ENCODE measurements around the gene CCDC12. TPM values are rescaled to one million over a fixed set of nuclear protein-coding genes. Genes with fewer than 3 reads are reported as not detected.

Gene CCDC12
- total and polyA plus RNA-seq, 2 of the 13 experiments (the other 11 are each of a cell fraction or from before 2014, with no cell fraction given) = 30.1 to 49.5 TPM

GRCh38 chr3:46909535-46910161 lies 66.9 kb downstream of the CCDC12 start (continued):
- peak; percentile 24; the same call in 1 of the 2 replicates for TF ChIP-seq THAP11 (CRISPR knock-in tag; IDR thresholded peaks at IDR 0.05)
- TF ChIP-seq ZSCAN30 (CRISPR knock-in tag; IDR thresholded peaks at IDR 0.05) = no peak
- peak; percentile 56 for TF ChIP-seq AGO2 (optimal IDR thresholded peaks at IDR 0.05; ENCODE audit: low read depth, low read length)
- 0 out of 2 replicates have a peak, but pooled peaks have one; percentile 45 for TF ChIP-seq ZBTB7B (CRISPR knock-in tag; IDR thresholded peaks at IDR 0.05)
- TF ChIP-seq ZSCAN29 (CRISPR knock-in tag; conservative IDR thresholded peaks at IDR 0.05) = no peak
- TF ChIP-seq GABPB1 (CRISPR knock-in tag; IDR thresholded peaks at IDR 0.05) = peak; percentile 0; the same call in 1 of the 2 replicates
- TF ChIP-seq ZNF670 (CRISPR knock-in tag; IDR thresholded peaks at IDR 0.05; ENCODE audit: borderline replicate concordance) = no peak
- TF ChIP-seq MEIS2 (CRISPR knock-in tag; IDR thresholded peaks at IDR 0.05) = no peak
- TF ChIP-seq ZNF816 (CRISPR knock-in tag; IDR thresholded peaks at IDR 0.05; ENCODE audit: borderline replicate concordance) = no peak
- TF ChIP-seq GATAD2A (CRISPR knock-in tag; IDR thresholded peaks at IDR 0.05) = 0 out of 2 replicates have a peak, but pooled peaks have one; percentile 18
- 0 out of 2 replicates have a peak, but pooled peaks have one; percentile 21 for TF ChIP-seq KLF6 (CRISPR knock-in tag; IDR thresholded peaks at IDR 0.05)
- no peak for TF ChIP-seq CHD4 (IDR thresholded peaks at IDR 0.05; ENCODE audit: borderline replicate concordance, low read length)
- no peak for TF ChIP-seq MED1 (CRISPR knock-in tag; IDR thresholded peaks at IDR 0.05)
- TF ChIP-seq EHMT2 (IDR thresholded peaks at IDR 0.05; ENCODE audit: borderline replicate concordance, low read depth, low read length) = no peak
- TF ChIP-seq ZNF772 (CRISPR knock-in tag; IDR thresholded peaks at IDR 0.05) = 0 out of 2 replicates have a peak, but pooled peaks have one; percentile 27
- TF ChIP-seq MXD4 (CRISPR knock-in tag; IDR thresholded peaks at IDR 0.05) = no peak
- TF ChIP-seq ZNF607 (CRISPR knock-in tag; IDR thresholded peaks at IDR 0.05; ENCODE audit: borderline replicate concordance) = 0 out of 2 replicates have a peak, but pooled peaks have one; percentile 42
- TF ChIP-seq GRHL1 (CRISPR knock-in tag; conservative IDR thresholded peaks at IDR 0.05) = no peak
- no peak for TF ChIP-seq SMARCC2 (IDR thresholded peaks at IDR 0.05)
- TF ChIP-seq ZNF501 (CRISPR knock-in tag; IDR thresholded peaks at IDR 0.05) = peak; percentile 59; the same call in 1 of the 2 replicates
- peak; percentile 55 for TF ChIP-seq SAP130 (CRISPR knock-in tag; IDR thresholded peaks at IDR 0.05; ENCODE audit: low read depth)
- peak; percentile 48; the same call in 1 of the 2 replicates for TF ChIP-seq TFDP2 (CRISPR knock-in tag; IDR thresholded peaks at IDR 0.05)
- TF ChIP-seq ZNF740 (CRISPR knock-in tag; IDR thresholded peaks at IDR 0.05) = no peak
- TF ChIP-seq FOXO1 (CRISPR knock-in tag; IDR thresholded peaks at IDR 0.05) = peak; percentile 16; the same call in 1 of the 2 replicates
